HG03095 (cell line): Measurements from ENCODE around the gene OPCML.
A peak's percentile ranks its signal among the peaks of the same experiment; 100 is the strongest.

Experiments used
- ATAC-seq: cut with Tn5 transposase; IDR thresholded peaks from one replicate; pipeline ENCODE4 v1.9.1; 2021; ENCODE audit warnings: moderate library complexity; ENCODE audit not compliant: unreplicated experiment

Gene OPCML

DNA sequence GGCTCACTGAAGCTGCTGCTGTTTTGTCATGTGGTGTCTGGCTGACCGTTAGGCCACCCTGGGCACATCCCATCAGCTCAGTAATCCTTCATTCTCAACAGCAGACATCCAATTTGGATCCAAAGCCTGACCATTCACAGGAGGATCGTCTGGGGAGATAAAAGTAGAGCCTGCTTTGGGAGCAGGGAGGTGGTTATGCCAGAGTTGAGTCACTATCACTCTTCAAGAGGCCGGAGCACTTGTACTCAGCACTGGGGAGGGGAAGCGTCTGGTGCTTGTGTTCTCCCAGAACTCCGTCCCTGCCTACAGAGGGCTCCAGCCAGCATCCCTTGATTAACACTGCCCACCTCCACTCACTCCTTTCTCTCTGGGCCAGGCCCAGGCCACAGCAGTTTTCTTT lies 382.6 kb downstream of the OPCML start:
- no peak for ATAC-seq

- no peak for ATAC-seq
These were observed 384.7 kb downstream of the OPCML start for GRCh38 chr11:133147625-133148024.

DNA sequence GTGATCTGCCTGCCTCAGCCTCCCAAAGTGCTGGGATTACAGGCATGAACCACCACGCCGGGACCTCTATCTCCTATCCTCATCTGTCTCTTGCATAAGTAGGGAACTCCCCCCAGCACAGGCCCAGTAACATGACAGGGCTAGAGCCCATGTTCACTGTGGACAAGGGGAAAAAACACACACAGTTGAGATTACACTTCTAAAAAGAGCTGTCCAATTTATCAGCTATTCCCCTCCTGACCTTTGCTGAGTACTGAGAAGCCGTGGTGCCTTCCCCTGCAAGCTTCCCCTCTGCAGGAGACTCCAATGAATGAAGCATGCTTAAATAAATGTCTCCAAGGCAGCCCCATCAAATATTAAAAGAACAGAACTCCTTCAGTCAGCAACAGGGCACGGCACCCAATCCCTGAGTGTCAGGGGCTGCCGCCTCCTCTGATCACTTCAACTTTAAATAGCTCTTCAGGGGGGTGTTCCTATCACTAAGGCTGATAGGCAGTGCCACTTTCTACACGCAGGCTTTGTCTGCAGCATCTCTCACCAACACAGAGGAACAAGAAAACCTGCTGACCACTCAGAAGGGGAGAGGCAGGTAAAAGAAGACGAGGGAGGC lies 385.5 kb downstream of the OPCML start:
- ATAC-seq: no peak

DNA sequence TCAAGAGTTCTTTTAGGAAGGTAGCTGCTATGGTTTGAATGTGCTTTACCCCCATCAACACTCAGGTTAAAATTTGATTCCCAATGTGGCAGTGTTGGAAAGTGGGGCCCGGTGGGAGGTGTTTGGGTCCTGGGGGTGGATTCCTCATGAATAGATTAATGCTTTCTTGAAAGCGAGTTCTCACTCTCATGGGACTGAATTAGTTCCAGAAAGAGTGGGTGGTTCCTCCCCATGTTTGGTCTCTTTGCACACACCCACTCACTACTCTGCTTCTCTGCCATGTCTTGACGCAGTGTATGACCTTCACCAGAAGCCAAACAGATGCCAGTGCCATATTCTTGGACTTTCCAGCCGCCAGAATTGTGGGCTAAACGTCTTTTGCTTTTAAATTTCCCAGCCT lies 394.4 kb downstream of the OPCML start:
- no peak for ATAC-seq

DNA sequence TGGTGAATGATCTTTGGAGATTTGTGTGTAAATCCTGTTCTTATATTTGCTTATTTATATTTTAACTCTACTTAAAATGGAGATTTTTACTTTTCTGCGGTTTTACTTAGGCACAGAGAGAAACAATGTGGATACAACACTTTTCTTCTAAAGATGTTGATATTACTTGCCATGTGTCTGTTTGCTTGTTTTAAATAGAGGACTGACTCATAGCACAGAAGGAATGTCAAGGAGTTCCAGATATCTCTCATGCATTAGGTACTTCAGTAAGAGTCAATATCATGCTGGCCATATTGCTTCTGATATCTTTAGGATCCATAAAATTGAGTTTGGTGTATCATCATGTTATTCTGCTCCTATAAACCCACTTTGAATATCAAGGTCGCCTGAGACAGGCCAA lies 395.0 kb downstream of the OPCML start:
- no peak for ATAC-seq

DNA sequence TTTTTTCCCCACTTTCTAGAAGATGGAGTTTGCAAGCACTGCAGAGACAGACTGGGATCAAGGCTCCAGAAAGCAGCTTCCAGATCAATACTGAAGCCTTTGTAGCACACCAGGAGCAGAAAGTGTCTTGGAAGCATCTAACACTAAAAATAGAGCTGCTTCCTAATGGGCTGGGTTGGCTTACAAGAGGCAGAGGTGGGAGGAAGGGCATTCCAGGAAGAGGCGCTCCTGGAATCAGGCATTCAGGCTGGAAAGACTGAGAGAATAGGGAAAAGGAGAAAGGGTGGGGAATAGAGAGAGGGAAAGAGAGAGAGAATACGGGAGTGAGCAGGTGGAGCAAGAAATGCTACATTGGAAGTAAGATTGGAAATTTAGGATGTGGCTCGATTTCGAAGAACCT lies 395.9 kb downstream of the OPCML start:
- ATAC-seq: no peak

DNA sequence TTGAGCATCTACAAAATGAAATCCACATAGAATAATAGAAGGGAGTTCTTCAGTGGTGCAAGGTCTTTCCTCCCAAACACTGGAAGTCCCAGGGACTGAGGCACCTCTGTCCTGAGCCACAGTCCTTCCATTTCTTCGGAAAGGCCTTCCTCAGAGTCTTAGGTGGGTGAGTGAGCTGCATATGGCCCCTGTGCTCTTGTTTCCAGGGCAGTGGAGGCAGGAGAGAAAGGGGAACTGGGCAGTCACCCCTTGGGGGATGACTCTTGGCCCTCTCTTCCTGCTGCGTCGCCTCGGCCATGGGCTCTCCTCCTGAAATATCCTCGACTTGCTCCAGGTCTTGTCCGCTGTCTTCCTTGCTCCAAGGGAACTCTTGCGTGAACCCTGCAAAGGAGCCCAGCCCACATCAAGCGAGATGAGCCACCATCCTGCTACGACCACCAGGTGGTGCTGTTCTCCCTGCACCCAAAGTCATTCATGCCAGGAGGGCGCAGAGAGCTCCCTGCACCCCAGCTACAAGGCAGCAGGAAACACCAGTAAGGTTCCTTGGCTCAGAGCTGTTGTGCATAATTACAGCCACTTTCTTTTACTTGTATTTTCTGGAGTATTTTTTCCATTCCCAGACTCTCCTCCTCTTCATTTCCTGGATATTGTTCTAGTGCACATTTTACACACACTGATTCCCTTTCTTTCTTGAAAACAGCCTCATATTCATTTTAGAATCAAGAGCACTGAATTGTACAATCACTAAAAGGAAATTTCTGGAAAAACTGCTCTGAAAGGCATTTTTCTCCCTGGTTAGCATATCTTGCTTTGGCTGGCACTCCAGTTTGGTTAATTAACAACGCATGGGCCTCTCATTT lies 397.8 kb downstream of the OPCML start:
- ATAC-seq: peak; percentile 92

GRCh38 chr11:133133606-133134005 lies 398.7 kb downstream of the OPCML start:
- ATAC-seq: no peak

DNA sequence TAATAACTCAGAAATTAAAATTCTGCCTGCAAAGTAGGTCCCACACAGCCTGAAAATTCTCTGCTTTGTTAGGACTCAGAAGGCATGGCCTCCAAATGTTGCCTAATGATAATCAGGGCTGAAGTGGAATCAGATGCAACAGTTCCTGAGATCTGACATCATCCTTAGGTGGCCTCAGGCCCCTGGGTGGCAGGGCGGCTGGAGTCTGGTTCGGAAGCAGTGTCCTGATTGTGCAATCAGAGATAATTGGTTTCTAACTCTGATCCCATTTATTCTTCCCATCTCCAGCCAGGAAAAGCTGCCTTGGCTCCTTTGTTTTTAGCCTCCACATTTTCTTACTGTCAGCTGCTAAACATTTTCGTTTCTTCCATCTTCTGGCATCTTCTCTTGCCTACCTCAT lies 399.3 kb downstream of the OPCML start:
- no peak for ATAC-seq

GRCh38 chr11:133127741-133128140 lies 404.6 kb downstream of the OPCML start:
- no peak for ATAC-seq

- ATAC-seq: no peak
These were observed 408.5 kb downstream of the OPCML start for GRCh38 chr11:133123796-133124195.

DNA sequence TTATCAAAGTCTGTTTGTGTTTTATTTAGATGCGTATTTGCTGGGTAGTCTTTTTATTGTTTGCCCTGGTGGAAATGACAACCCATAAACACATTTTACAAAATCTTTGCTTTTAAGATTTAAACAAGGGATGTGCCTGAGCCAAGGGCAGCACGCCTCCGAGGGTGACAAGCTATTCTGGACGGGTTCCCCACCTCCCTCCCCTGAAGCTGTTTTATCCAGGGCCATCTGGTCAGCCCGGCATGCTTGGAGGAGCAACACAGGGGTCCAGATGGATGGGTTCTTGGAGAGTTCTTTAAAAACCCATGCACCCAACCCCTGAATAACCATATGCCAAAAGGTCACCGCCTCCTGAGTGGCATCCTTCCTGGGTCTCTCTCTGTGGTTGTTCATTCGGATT lies 408.9 kb downstream of the OPCML start:
- ATAC-seq: no peak

GRCh38 chr11:133122256-133122655 lies 410.0 kb downstream of the OPCML start:
- no peak for ATAC-seq

GRCh38 chr11:133118563-133119268 lies 413.6 kb downstream of the OPCML start:
- ATAC-seq: no peak

GRCh38 chr11:133115099-133115498 lies 417.2 kb downstream of the OPCML start:
- ATAC-seq: no peak

- no peak for ATAC-seq
These were observed 424.5 kb downstream of the OPCML start for GRCh38 chr11:133107763-133108162.

GRCh38 chr11:133107136-133107535 lies 425.2 kb downstream of the OPCML start:
- ATAC-seq: no peak

GRCh38 chr11:133106417-133106816 lies 425.9 kb downstream of the OPCML start:
- no peak for ATAC-seq

- ATAC-seq: no peak
These were observed 428.1 kb downstream of the OPCML start for GRCh38 chr11:133104009-133104744.

GRCh38 chr11:133096981-133097380 lies 435.3 kb downstream of the OPCML start:
- no peak for ATAC-seq

DNA sequence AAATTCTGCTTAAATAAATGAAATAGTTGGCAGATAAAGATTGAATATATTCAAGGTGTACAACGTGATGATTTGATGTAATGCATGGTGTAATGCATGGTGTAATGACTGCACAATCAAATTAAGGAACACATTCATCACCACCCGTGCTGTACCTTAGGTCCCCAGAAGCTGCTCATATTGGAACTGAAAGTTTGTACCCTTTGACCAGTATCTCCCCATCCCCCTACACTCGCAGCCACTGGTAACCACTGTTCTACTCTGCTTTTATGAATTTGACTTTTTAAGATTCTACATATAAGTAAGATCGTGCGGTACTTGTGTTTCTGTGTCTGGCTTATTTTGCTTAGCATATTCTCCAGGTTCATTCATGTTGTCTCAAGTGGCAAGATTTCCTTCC lies 445.8 kb downstream of the OPCML start:
- no peak for ATAC-seq
